GM12878 (cell line): Measurements from ENCODE around the gene CRYBG3. TPM values are rescaled to one million over a fixed set of nuclear protein-coding genes. Genes with fewer than 3 reads are reported as not detected.

ENCODE experiments used
- ATAC-seq: fragments of 200-7000 bp; cut with Tn5 transposase; 3 replicates; pipeline ENCODE4 v1.9.1; 2020; ENCODE audit warnings: mild to moderate bottlenecking, moderate library complexity
- BruUV-seq: library from RNA; stranded (reverse); fragments of 400-500 nt; replicated peaks from 2 replicates; lab custom pipeline; 2021; lab: Mats Ljungman, UMichigan
- CTCF ChIA-PET: fragments of 300-600 bp; sonication (Branson Sonifier 250); formaldehyde crosslinking; extraction: SDS; loops from one replicate; lab custom pipeline; 2021; ENCODE audit warnings: inconsistent platforms; lab: Yijun Ruan, JAX
- POLR2A ChIA-PET: fragments of 350-600 bp; formaldehyde crosslinking; extraction: SDS; loops from one replicate; lab custom pipeline; 2021; ENCODE audit warnings: inconsistent platforms; lab: Charles Lee
- RAD21 ChIA-PET: fragments of 300-600 bp; sonication (Branson Sonifier 250); formaldehyde crosslinking; loops from one replicate; lab custom pipeline; 2023; ENCODE audit warnings: antibody characterized with exemption; ENCODE audit not compliant: unreplicated experiment; lab: Charles Lee
- SMC1A ChIA-PET: fragments of 300-600 bp; sonication (Branson Sonifier 250); formaldehyde crosslinking; loops from one replicate; lab custom pipeline; 2023; ENCODE audit not compliant: unreplicated experiment, uncharacterized antibody; lab: Charles Lee
- DNase-seq: peaks from one replicate; pipeline ENCODE4 v3.0.0-alpha.2; 2011; ENCODE audit warnings: low read depth, low spot score
- FAIRE-seq: peaks from 3 replicates; lab custom pipeline; 2011; peaks lifted over from hg19 to GRCh38; lab: Jason Lieb, UNC
- H2AFZ ChIP-seq: 2 replicates; pipeline ENCODE4 v1.6.0; 2011; ENCODE audit warnings: low read depth, low read length, control low read depth; ENCODE audit not compliant: control insufficient read depth
- H3K27ac ChIP-seq: 2 replicates; pipeline ENCODE4 v1.5.1; 2011; ENCODE audit warnings: control low read depth; ENCODE audit not compliant: control insufficient read depth, insufficient read depth
- H3K27me3 ChIP-seq, 2 experiments: replicated peaks in 1 of 2; 2 replicates each; pipeline versions ENCODE4 v1.6.0 to v1.6.1; 2011; ENCODE audit warnings: low read length in 1 of 2; ENCODE audit not compliant: control insufficient read depth in 2 of 2, insufficient read depth in 2 of 2
- H3K36me3 ChIP-seq, 2 experiments: 2 replicates each; pipeline ENCODE4 v1.5.1; 2011; ENCODE audit warnings: low read length in 1 of 2; ENCODE audit not compliant: control insufficient read depth in 2 of 2, insufficient read depth in 2 of 2
- H3K4me1 ChIP-seq: 2 replicates; pipeline ENCODE4 v1.6.1; 2011; ENCODE audit warnings: mild to moderate bottlenecking, low read length, moderate library complexity, mixed read lengths; ENCODE audit not compliant: control insufficient read depth, insufficient read depth
- H3K4me2 ChIP-seq: 2 replicates; pipeline ENCODE4 v1.6.0; 2011; ENCODE audit warnings: control low read depth; ENCODE audit not compliant: control insufficient read depth, insufficient read depth
- H3K4me3 ChIP-seq: fragments of 200-600 bp; sonication (generic); 2 replicates; pipeline ENCODE4 v1.5.1; 2016
- H3K79me2 ChIP-seq: 2 replicates; pipeline ENCODE4 v1.6.0; 2011; ENCODE audit warnings: low read length; ENCODE audit not compliant: control insufficient read depth, insufficient read depth
- H3K9ac ChIP-seq: 2 replicates; pipeline ENCODE4 v1.8.0; 2011; ENCODE audit warnings: low read length, control low read depth, mixed read lengths; ENCODE audit not compliant: control insufficient read depth, insufficient read depth
- H3K9me3 ChIP-seq: replicated peaks from 3 replicates; pipeline ENCODE4 v1.5.1; 2011; ENCODE audit warnings: mild to moderate bottlenecking, low read length; ENCODE audit not compliant: control insufficient read depth, insufficient read depth
- H4K20me1 ChIP-seq: 2 replicates; pipeline ENCODE4 v1.6.0; 2011; ENCODE audit not compliant: control insufficient read depth, insufficient read depth
- BCLAF1 ChIP-seq: fragments of 450-650 bp; IDR thresholded peaks from 2 replicates; pipeline ENCODE4 v1.6.1; 2017; ENCODE audit warnings: antibody characterized with exemption, mild to moderate bottlenecking, moderate library complexity
- ESRRA ChIP-seq: IDR thresholded peaks from 2 replicates; pipeline ENCODE4 v1.6.1; 2012; ENCODE audit warnings: mild to moderate bottlenecking, low read length, improper control_type of control experiment
- HDAC6 ChIP-seq: fragments of 200-600 bp; sonication (generic); IDR thresholded peaks from one replicate; pipeline ENCODE4 v1.8.0; 2017; ENCODE audit warnings: antibody characterized with exemption; ENCODE audit not compliant: unreplicated experiment
- IRF3 ChIP-seq: fragments of 450-650 bp; IDR thresholded peaks from 2 replicates; pipeline ENCODE4 v1.6.1; 2014; ENCODE audit warnings: mild to moderate bottlenecking
- SREBF1 ChIP-seq: IDR thresholded peaks from 2 replicates; pipeline ENCODE4 v1.6.1; 2012; ENCODE audit warnings: mild to moderate bottlenecking, low read length
- ZBTB33 ChIP-seq: fragments of 450-650 bp; IDR thresholded peaks from 2 replicates; pipeline ENCODE4 v1.6.1; 2017; ENCODE audit warnings: mild to moderate bottlenecking
- ZNF592 ChIP-seq: fragments of 450-650 bp; IDR thresholded peaks from 2 replicates; pipeline ENCODE4 v1.6.1; 2017; ENCODE audit warnings: mild to moderate bottlenecking, moderate library complexity
- WGBS: methylation state at CpG from one replicate; pipeline ENCODE4 v1.1.6; 2016; ENCODE audit warnings: low lambda C conversion rate; ENCODE audit not compliant: insufficient replicate concordance, insufficient coverage; ENCODE audit errors: missing lambda C conversion rate; 5-methylcytosine and 5-hydroxymethylcytosine counted together
- in situ Hi-C: fragments of 300-500 bp; cut with MboI; formaldehyde crosslinking; loops from 9 replicates; pipeline ENCODE4 v1.14.3; 2018; ENCODE audit warnings: mixed read lengths
- intact Hi-C: fragments of 100-400 bp; cut with micrococcal nuclease; formaldehyde crosslinking; loops from one replicate; pipeline ENCODE4 v1.14.2; 2022; ENCODE audit not compliant: unreplicated experiment
- polyA plus RNA-seq, 11 experiments: library from polyadenylated mRNA; depleted of rRNA in 4 of 11; unstranded in 6 of 11; stranded (reverse) in 5 of 11; fragments of >200 nt; fragmentation: Nextera tagmentation in 4 of 11; fragmentation: Illumina TruSeq in 1 of 11; extraction: Ambion mirVana in 4 of 11; extraction: Trizol in 1 of 11; gene quantifications; 1 replicate in 1 of 11; 2 replicates in 10 of 11; pipeline versions ENCODE4 v1.2.1 to v1.2.3, GENCODE V29; 2011 to 2016; ENCODE audit warnings: inconsistent platforms in 2 of 11, missing spikeins in 2 of 11, low read depth in 1 of 11
- total RNA-seq, 4 experiments: library from RNA; depleted of rRNA in 3 of 4; stranded (reverse); fragments of >200 nt in 3 of 4; fragmentation: Illumina TruSeq in 1 of 4; extraction: Trizol in 1 of 4; gene quantifications; 2 replicates each; pipeline versions ENCODE4 v1.2.1 to v1.2.3, GENCODE V29; 2013 to 2021

CRYBG3 gene
- total and polyA plus RNA-seq, 10 of the 15 experiments (the other 5 are each of a cell fraction or from before 2014, with no cell fraction given): 0.11 to 5.4 (median 1.6) TPM

- BruUV-seq: no TSS peak
- CTCF ChIA-PET: no interaction called here
- in situ Hi-C loops: no loop called here
Observed at GRCh38 chr3:97935842-97936241, 114.0 kb downstream of the CRYBG3 start.

More at GRCh38 chr3:97935842-97936241, 114.0 kb downstream of the CRYBG3 start:
- Histone ChIP-seq H3K27me3 (no peaks in the 10 kb centered on the region), H3K4me1 (no peaks in the 10 kb centered on the region), H3K9ac (no peak overlapping the region), H3K4me2 (no peak overlapping the region), H3K36me3 (peaks cover 0 to 6% of the 10 kb centered on the region in 2 experiments; a peak in 2 of 4 replicates), H2AFZ (no peak overlapping the region), H3K27ac (no peak overlapping the region), H4K20me1 (no peaks in the 10 kb centered on the region)
- ATAC-seq (no peak), DNase-seq (no peak)
- POLR2A ChIA-PET: no interaction called here
- TF ChIP-seq ZBTB33 (no peak), BCLAF1 (no peak), HDAC6 (no peak), ZNF592 (no peak), SREBF1 (no peak), ESRRA (no peak), IRF3 (no peak)
- TF ChIP-seq, all 136 proteins: peak for 0
- Histone ChIP-seq H3K4me3 (no peak overlapping the region), H3K79me2 (no peaks in the 10 kb centered on the region), H3K9me3 (no peaks in the 10 kb centered on the region)
- RAD21 ChIA-PET: no interaction called here
- intact Hi-C loops: no loop called here
- FAIRE-seq: no peak
- WGBS: 100% methylated on average over 1 of the region's 1 CpG
- SMC1A ChIA-PET: interaction anchor here (1.2 kb wide), 1 partner anchor 25 kb away, joined by 3 read pairs; no protein-coding TSS in a partner anchor
